CD4-positive, alpha-beta T cell treated with Interferon gamma for 1 hour (primary cell): ENCODE results near the gene TBC1D1.
"Not testable (repeated sequence)": the region's sequence is repeated elsewhere in the genome, so short reads cannot be mapped to it uniquely, and the experiment has no call there.

ENCODE experiments used
- DNase-seq: peaks from one replicate; pipeline ENCODE4 v3.0.0-alpha.2; 2020

The TBC1D1 gene

DNA sequence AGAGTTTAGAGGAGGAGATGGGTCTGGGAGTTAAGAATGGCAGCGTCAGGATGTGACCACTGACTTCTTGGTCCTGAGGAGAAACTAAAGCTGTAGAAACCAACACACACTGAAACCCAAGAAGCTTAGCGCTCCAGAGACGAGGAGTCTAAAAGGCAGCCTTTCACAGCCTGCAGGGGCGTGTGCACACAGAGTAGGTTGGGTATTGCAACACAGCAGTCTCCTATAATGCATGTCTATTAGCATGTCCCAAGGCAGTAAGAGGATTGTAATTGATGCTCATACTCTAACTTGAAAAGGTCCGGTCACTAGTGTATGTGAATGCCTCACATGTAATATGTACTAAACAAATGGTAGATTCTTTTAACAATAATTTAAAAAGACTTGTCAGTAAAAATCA lies 126.7 kb downstream of the TBC1D1 start:
- no peak for DNase-seq

DNA sequence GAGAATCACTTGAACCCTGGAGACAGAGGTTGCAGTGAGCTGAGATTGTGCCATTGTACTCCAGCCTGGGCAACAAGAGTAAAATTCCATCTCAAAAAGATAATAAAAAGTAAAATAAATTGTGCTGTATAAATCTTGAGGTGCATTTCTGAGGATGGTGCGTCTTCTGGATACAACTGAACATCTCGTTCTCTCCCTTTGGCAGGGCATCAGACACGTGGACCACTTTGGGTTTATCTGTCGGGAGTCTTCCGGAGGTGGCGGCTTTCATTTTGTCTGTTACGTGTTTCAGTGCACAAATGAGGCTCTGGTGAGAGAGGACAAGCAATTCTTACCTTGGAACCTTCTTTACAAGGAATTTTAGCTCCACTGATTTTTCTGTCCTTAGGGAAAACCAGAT lies 129.5 kb downstream of the TBC1D1 start:
- DNase-seq, result no peak

DNA sequence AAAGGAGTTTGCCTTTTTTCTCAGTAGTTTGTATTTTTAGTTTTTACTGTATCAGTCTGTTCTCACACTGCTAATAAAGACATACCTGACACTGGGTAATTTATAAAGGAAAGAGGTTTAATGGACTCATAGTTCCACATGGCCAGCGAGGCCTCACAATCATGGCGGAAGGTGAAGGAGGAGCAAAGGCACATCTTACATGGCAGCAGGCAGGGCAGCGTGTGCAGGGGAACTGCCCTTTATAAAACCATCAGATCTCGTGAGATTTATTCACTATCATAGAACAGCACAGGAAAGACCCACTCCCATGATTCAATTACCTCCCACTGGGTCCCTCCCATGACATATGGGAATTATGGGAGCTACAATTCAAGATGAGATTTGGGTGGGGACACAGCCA lies 130.1 kb downstream of the TBC1D1 start:
- DNase-seq, result not testable (repeated sequence)

DNA sequence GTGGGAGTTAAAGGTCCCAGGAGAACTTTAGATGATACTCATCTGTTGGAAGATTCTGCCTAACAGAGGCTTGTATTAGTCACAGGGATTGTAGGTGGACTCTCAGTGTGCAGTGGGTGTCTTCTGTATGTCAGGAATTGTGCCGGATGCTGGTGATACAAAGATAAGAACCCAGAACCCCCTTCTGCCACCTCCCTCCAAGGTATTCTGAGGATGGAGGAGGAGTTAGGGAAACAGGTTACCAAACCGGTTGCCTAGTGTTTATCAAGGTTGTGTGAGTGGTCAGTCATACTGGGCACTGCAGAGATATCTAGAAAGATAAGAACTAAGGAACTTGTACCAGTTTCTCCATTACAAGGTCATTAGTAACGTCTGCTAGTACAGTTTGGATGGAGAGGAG lies 130.9 kb downstream of the TBC1D1 start:
- DNase-seq, result no peak

DNA sequence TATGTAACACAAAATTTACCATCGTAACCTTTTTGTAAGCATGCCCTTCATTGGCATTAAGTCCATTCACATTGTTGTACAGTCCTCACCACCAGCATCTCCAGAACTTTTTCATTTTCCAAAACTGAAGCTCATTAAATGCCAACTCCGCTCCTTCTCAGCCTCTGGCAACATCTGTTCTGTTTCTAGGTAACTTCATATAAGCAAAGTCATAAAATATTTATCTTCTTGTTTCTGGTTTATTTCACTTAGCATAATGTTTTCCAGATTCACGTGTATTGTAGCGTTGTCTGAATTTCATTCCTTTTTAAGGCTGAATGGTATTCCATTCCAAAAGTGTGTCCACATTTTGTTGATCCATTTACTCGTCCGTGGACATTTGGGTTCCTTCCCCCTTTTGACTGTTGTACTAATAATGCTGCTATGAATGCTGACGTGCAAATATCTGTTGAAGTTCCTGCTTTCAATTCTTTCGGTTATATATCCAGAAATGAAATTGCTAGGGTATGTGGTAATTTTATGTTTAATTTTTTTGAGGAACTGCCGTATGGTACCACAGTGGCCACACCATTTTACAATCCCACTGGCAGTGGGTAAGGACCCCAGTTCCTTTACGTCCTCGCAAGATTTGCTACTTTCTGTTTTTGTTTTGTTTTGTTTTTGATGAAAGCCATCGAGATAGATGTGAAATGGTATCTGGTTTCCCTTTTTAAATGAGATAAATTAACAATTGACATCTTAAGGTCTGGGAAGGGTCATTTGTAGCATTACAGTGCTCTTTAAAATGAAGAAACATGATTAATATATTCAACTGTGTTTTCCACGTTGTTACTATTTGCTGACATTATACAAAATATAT lies 132.7 kb downstream of the TBC1D1 start:
- DNase-seq, result no peak

DNA sequence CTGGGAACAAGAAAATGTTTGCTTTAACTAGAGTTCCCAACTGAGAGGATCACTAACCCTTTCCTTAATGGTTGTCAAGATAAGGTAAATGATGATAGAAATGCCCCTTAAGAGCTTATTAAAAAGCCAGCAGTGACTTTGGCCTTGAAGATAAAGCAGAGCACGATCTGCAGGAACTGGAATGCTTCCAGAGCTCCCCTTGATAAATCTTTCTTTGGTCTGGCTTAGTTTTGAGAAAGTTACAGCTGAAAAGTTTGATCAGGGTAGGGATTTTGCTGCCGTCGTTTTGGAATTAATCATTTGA lies 133.3 kb downstream of the TBC1D1 start:
- DNase-seq, result no peak

DNA sequence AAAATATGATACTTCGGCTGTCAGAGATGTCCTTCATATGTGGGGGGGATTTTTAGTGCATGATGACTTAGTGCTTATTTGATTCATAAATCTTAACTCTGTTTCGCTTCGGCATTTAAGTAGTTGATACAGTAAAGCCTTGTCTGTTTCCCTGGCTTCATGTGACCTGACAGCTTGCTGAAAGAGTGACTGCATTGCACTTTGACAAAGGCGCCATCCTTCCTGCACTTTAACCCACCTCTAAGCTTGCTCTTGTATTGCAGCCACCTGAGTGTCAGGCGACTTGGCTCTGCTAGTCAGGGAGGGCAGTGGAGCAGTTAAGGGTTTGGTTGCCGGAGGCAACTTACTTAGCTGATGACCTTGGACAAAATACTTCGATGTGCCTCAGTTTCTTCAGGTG lies 134.8 kb downstream of the TBC1D1 start:
- DNase-seq, result no peak

DNA sequence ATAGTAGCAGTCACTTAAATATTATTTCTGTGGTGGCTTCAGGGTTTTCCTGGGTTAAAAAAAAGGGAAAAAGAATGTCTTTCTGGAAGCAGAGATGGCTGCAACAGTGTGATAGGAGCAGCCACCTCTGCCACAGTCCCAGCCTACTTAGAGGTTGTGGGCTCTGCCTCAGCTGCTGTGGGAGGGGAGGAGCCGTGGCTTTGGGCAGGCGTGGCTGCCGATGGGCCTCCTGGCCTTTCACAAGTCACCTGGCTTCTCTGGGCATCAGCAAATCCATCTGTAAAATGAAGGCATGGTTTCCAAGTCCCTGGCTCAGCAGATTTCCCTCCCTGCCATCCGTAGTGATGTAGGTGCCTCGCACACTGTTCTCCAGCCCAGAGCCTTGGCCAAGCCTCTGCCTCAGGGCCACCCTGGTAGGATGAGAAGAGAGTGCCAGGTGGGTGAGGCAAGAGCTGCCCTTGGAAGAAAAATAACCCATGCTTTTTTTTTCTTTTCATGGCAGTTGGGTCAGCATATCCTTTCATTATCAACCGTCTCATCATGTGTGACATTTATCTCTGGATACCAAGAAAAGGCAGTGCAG lies 135.4 kb downstream of the TBC1D1 start:
- DNase-seq, result no peak

DNA sequence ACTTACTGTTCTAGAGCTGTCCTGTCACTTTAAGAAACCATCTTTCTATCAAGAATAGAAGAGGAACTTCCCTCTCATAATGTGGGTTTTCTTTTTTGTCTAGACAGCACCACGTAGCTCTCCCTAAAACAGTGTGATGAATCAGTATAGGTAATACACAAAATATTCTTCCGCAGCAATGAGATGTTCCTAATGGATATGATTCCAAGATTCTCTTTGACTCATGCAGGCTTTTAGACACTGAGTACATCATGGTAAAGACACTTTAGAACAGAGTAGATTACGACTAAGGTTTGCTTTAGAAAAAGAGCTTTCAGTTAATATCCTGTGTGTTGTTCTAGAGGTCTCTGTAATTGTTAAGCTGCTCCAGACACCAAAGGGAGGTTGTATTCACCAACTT lies 139.1 kb downstream of the TBC1D1 start:
- DNase-seq, result no peak

DNA sequence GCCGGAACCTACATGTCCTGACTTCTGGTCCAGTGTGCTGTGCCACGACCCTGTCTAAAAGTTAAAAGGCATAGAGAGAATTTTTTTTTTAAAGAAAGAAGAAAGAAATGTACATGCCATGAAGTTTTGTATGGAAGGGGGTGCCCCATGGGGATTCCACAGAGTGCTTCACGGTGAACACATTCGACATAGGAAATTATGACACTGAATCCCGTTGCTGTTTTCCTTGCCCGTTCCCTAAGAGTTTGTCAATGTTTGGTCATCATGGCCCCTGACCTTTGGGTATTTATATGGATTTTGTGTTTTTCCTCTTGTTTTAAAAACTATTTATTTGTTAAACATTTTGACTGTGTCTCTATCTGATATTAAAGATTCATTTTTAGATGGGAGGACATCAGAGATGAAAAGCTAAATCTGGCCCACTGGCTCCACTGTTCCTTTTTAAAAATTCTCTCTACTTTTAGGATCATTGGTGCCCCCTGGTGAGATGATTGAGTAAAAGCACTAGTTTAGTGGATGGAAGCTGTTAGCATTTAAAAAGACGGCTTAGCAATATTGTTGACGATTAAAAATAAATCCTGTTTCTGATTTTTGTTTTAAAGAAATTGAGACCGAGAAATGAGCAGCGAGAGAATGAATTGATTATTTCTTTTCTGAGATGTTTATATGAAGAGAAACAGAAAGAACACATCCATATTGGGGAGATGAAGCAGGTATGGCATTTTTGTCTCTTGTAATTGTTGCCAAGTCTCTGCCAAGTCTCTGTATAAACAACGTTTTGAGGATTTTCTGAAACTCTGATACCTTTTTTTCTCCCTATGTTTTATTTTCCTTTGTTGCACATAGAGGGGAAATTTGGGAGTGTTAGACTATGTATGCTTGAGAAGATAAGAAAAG lies 144.3 kb downstream of the TBC1D1 start:
- DNase-seq, result no peak

DNA sequence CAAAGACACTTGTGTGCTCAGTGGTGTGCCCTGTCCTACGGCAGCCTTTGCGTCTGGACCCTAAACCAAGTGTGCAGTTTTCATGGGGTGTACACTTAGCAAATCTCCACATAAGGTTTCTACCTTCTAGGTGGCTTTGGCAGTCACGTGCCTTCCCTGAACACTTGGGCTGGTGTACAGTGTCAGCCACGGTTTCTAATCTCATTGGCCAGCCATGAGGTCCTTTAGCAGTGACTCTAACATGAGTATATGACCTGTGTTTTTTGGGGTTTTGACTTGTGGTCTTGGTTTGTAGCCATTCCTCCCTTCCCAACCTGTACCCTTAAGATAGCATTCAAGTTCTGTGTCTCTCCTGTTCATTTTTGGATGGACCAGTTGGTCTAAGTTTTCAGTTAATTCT lies 145.7 kb downstream of the TBC1D1 start:
- DNase-seq, result no peak

DNA sequence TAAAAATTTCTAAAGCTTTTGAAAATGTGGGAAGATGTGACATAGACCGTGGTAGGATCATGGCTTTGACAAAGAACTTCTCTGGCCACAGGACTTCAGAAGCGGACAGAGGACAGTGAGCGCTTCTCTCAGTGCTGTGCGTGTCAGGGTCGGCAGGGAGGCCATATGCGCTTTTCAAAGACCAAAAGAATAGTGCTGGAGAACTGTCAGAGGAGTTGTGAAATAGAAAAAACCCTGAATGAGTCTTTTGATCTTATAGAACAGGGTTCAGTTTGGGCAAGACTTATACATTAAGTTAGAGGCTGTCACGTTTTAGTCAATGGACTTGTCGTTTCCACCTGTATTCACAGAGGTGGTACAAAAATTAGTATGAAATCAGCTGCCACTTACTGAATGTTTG lies 146.7 kb downstream of the TBC1D1 start:
- no peak for DNase-seq

DNA sequence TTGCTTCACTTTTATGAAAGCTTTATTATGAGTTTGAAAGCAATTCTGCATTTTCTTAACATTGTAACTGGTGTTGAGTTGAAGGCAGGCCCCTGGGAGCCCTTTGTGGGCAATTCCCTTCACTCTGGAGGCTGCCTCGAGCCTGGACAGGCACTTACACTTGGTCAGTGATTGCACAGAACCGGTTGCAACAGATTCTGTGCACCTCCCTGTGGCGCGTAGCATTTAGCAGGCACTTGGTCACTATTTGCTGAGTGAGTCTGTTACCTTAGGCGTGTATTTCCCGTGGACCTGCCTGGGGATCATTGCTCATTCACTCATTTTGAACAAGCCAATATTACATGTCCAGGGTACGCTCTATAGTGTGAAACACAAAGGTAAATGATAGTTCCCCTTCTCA lies 149.7 kb downstream of the TBC1D1 start:
- no peak for DNase-seq

DNA sequence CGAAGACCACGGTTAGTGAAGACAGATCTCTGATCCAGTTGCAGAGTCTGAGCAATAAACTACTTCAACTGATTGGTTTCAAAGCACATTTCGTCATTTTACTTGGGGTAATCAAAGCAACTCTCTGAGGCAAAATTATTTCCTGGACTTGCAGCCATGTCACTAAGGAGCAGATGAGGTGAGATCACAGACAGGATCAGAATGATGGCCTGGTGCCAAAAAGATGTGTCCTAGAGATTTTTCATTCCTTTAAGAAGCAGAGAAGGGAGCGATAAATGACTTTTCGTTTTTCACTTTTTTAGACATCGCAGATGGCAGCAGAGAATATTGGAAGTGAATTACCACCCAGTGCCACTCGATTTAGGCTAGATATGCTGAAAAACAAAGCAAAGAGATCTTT lies 153.2 kb downstream of the TBC1D1 start:
- DNase-seq, result no peak

DNA sequence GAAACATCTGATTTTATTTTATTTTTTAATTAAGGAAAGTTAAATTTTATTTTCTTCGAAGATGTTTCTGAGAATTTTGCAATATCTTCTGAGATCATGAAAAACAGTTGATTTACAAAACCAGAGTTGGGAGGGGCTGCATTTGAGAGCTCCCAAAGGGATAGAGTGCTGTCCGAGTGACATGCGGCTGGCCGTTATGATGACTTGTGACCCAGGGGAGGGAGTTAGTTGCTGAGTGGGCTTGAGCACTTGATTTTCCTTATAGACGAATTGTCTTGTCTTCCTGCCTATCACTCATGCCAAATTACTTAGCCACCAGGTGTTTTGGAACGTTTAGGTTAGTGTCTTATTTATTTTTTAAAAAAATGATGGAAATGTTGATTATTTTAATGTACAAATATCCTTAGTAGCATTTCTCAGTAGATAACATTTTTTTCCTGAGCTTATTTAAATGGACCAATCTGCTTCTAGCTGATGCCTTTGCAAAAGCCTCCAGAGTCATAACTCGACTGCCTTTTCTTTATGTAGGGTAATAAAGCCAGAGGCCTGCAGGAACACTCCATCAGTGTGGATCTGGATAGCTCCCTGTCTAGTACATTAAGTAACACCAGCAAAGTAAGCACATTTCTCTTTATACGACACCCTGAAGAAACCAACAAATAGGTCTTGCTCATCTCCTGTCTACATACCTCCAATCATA lies 154.6 kb downstream of the TBC1D1 start:
- DNase-seq, result no peak

DNA sequence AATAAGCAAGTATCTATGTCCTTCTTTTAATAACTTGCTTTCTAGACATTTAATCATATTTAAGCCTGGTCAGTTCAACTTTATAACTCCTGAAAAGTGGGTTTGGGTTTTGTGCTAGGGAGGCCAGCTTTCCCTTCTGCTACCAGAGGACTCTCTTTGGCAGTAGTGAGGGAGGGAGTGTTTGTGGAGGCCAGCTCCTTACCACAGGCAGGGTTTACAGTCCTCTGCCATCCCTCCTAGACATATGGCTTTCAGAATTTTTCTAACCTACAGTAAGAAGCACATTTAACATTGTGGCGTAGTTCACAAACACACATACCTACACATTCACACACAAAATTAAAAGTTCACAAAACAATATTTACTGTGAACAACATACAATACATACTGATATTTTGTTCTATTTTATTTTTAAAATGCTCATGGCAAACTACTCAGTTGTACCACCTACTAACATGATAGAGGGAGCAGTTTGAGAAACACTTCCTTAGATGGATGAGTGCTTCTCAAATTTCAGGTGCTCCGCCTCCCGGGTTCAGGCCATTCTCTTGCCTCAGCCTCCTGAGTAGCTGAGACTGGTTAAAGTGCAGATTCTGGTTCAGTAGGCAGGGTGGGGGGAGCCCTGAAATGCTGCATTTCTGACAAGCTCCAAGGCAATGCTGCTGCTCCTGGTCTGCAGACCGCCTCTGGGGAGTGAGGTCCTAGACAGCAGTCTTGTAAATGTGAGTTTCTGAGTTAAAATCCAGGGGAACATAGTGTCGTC lies 156.0 kb downstream of the TBC1D1 start:
- no peak for DNase-seq

DNA sequence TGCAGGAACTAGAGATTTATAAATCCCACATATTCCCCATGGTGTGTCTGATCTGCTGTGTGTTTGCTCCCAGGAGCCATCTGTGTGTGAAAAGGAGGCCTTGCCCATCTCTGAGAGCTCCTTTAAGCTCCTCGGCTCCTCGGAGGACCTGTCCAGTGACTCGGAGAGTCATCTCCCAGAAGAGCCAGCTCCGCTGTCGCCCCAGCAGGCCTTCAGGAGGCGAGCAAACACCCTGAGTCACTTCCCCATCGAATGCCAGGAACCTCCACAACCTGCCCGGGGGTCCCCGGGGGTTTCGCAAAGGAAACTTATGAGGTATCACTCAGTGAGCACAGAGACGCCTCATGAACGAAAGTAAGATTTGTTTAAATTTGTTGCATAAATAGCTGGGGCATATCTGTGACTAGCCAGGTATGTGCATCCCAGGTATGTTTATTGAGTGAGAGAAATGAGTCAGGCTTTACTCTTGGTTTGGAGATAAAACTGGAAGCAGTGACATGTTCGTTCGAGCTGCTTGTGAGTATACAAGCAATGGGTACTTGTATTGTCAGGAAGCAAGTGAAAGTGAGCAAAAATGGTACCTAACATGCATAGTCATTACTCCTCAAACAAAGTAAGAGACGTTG lies 158.8 kb downstream of the TBC1D1 start:
- DNase-seq, result no peak

DNA sequence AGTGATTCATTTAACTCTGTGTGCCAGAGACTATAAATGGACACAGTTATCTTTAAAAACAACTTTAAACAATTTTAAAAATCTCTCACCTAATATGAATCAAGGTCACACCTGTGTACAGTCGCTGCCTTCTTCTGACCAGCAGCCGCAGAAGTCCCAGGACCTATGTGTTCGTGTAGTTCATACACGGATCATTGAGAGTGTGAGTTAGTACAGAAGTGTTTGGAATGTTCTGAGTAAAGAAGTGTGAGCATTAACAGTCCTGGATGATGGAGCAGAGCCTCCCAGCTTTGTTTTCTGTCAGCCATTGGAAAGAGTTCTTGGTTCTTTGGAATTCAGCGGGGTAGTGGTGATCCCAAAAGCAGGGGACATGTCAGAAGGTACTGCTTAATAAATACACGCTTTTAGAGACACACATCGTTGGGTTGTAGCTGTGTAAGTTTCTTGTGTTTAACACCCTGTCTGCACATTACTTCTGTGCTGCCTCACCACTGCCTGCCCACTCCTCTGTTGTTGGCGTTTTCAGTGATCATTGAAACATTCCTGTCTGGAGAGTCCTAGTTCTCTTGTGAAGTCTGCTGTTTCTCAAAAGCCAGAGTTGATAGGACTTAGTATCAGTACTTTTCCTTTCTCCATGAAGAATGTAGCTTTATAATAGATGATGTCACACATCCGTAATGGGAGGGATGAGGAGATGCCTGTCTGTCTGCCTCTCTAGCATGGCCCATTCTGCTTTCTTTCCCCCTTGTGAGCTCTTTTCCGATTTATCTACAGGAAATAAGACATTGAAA lies 159.9 kb downstream of the TBC1D1 start:
- DNase-seq, result no peak

DNA sequence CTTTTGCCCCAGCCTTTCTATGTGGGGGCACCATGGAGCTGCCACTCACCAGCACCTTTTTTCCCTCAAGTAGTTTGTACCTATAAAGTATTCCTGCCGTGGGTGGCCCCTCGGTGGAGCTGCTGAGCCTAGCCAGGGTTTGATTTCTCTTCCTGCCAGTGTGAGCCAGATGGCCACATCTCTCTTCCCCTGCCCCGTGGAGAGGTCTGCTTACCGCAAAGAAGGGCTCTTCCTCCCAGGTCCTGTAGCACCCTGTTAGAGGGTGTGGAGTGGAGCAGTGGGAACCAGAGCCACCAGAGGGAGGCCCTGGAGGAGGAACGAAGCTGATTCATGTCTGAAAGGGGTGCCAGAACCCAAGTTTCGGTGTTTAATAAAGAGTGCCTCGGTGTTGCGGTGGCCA lies 164.7 kb downstream of the TBC1D1 start:
- DNase-seq, result no peak

DNA sequence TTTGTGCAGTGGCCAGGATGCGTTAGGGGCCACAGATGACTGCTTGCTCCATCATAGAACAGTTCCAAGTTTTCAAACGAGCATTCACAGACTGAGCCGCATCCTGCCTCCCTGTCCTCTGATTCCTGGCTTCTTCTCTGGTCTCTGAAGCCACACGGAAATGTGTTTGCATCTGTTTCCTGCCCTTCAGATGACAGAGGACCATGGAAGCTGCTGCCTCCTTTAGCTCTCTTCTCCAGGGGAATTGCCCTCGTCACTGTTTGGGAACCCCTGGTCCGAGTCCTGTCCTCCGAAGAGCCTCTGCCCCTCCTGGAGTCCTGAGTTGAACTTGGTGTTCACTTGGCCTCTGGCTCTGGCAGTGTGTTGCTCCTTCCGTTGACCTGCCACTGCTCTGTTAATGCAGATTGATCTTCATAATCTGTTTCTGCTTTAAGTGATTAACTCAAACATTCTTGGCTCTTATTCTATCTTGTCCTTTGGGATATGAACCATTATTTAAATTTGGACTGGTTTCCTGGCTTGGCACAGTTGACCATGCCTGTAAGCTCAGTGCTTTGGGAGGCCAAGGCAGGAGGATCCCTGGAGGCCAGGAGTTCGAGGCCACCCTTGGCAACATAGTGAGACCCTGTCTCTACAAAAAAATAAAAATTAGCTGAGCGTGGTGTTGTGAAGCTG lies 165.3 kb downstream of the TBC1D1 start:
- no peak for DNase-seq

DNA sequence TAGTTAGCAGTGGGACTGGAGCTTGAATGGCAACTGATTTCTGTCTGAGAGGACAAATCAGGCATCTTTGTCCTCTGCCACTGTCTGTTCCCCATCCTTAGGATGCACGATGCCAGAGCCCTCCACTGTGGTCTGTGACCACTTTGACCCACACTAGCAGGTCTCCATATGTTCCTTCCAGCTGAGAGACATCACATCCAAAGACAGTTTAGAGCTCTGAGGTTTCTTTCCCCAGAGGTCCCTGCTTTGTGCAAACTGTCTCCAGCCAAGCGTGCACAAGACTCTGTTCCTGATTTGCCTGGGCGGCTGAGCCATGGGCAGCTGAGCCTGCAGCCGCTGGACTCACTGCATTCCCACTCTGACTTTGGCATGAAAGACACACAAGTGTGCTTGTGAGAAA lies 167.3 kb downstream of the TBC1D1 start:
- DNase-seq, result no peak
